Measurements from ENCODE around the gene USP13. TPM values are rescaled to one million over a fixed set of nuclear protein-coding genes. Genes with fewer than 3 reads are reported as not detected.

The USP13 gene
- total and polyA plus RNA-seq, 2 experiments from 2014 or later = 9.6 to 22.7 TPM

GRCh38 chr3:179723617-179724016, 70.8 kb downstream of the USP13 start (continued):
- TF ChIP-seq, protein P1, sequence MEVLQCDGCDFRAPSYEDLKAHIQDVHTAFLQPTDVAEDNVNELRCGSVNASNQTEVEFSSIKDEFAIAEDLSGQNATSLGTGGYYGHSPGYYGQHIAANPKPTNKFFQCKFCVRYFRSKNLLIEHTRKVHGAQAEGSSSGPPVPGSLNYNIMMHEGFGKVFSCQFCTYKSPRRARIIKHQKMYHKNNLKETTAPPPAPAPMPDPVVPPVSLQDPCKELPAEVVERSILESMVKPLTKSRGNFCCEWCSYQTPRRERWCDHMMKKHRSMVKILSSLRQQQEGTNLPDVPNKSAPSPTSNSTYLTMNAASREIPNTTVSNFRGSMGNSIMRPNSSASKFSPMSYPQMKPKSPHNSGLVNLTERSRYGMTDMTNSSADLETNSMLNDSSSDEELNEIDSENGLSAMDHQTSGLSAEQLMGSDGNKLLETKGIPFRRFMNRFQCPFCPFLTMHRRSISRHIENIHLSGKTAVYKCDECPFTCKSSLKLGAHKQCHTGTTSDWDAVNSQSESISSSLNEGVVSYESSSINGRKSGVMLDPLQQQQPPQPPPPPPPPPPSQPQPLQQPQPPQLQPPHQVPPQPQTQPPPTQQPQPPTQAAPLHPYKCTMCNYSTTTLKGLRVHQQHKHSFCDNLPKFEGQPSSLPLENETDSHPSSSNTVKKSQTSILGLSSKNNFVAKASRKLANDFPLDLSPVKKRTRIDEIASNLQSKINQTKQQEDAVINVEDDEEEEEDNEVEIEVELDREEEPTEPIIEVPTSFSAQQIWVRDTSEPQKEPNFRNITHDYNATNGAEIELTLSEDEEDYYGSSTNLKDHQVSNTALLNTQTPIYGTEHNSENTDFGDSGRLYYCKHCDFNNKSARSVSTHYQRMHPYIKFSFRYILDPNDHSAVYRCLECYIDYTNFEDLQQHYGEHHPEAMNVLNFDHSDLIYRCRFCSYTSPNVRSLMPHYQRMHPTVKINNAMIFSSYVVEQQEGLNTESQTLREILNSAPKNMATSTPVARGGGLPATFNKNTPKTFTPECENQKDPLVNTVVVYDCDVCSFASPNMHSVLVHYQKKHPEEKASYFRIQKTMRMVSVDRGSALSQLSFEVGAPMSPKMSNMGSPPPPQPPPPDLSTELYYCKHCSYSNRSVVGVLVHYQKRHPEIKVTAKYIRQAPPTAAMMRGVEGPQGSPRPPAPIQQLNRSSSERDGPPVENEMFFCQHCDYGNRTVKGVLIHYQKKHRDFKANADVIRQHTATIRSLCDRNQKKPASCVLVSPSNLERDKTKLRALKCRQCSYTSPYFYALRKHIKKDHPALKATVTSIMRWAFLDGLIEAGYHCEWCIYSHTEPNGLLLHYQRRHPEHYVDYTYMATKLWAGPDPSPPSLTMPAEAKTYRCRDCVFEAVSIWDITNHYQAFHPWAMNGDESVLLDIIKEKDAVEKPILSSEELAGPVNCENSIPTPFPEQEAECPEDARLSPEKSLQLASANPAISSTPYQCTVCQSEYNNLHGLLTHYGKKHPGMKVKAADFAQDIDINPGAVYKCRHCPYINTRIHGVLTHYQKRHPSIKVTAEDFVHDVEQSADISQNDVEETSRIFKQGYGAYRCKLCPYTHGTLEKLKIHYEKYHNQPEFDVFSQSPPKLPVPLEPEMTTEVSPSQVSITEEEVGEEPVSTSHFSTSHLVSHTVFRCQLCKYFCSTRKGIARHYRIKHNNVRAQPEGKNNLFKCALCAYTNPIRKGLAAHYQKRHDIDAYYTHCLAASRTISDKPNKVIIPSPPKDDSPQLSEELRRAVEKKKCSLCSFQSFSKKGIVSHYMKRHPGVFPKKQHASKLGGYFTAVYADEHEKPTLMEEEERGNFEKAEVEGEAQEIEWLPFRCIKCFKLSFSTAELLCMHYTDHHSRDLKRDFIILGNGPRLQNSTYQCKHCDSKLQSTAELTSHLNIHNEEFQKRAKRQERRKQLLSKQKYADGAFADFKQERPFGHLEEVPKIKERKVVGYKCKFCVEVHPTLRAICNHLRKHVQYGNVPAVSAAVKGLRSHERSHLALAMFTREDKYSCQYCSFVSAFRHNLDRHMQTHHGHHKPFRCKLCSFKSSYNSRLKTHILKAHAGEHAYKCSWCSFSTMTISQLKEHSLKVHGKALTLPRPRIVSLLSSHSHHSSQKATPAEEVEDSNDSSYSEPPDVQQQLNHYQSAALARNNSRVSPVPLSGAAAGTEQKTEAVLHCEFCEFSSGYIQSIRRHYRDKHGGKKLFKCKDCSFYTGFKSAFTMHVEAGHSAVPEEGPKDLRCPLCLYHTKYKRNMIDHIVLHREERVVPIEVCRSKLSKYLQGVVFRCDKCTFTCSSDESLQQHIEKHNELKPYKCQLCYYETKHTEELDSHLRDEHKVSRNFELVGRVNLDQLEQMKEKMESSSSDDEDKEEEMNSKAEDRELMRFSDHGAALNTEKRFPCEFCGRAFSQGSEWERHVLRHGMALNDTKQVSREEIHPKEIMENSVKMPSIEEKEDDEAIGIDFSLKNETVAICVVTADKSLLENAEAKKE (CRISPR knock-in tag; IDR thresholded peaks at IDR 0.05) = no peak
- TF ChIP-seq EZH2phosphoT487 (IDR thresholded peaks at IDR 0.05; ENCODE audit: unreplicated experiment) (no peak), ZNF114 (CRISPR knock-in tag; IDR thresholded peaks at IDR 0.05) (no peak)
- TF ChIP-seq, protein P2, sequence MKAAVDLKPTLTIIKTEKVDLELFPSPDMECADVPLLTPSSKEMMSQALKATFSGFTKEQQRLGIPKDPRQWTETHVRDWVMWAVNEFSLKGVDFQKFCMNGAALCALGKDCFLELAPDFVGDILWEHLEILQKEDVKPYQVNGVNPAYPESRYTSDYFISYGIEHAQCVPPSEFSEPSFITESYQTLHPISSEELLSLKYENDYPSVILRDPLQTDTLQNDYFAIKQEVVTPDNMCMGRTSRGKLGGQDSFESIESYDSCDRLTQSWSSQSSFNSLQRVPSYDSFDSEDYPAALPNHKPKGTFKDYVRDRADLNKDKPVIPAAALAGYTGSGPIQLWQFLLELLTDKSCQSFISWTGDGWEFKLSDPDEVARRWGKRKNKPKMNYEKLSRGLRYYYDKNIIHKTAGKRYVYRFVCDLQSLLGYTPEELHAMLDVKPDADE (IDR thresholded peaks at IDR 0.05) = no peak

DNA sequence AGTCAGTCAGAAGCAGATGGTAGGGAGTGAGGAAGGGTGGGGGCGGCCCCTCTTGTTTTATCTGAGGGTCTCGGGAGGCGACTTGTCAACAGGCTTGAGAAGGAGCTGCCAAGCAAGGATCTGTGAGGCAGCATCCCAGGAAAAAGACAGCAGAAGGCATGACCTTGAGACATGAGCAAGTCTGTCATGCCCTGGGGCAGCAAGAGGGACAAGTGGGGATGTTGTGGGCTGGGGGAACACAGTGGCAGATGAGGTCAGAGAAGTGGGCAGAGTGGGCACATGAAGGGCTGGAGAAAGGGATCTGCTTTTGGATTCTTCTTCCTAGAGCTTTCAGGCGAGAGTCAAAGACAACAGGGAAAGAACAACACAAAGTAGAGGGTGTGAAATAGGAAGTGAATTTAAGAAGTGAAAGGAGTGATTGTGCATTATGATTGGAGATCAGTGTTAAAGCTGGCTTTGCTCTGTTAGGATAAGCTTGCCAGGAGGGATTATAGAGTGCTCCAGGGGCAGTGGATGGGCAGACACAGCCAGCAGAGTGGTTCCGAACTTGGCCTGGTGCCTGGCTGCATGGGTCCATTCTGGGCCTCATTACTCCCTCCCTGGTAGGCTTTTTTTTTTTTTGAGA, 73.3 kb downstream of the USP13 start:
- peaks cover 8% of the 10 kb centered on the region; the same call in 1 of the 2 replicates for H3K36me3 ChIP-seq (ENCODE audit: insufficient read depth)
- H4K20me1 ChIP-seq (replicated peaks; ENCODE audit: insufficient read depth) = no peaks in the 10 kb centered on the region
- DNase-seq (ENCODE audit: low spot score) (no peak), ATAC-seq (no peak)
- no peak overlapping the region for H3K4me3 ChIP-seq
- no peaks in the 10 kb centered on the region for H3F3A ChIP-seq (replicated peaks; ENCODE audit: low read depth)
- no peak overlapping the region for H3K27ac ChIP-seq (ENCODE audit: low read depth)
- Mint-ChIP-seq H3K27ac (no peak overlapping the region; the same call in 1 of the 2 replicates), H3K4me1 (no peaks in the 10 kb centered on the region), H3K9me3 (peaks cover 4% of the 10 kb centered on the region; the same call in 1 of the 3 replicates), H3K27me3 (ENCODE audit: insufficient read depth, low read depth, poor library complexity) (peaks cover 7% of the 10 kb centered on the region), H3K4me3 (no peak overlapping the region), H3K36me3 (ENCODE audit: low read depth) (peaks cover 57% of the 10 kb centered on the region)
- H3K79me2 ChIP-seq (replicated peaks; ENCODE audit: insufficient read depth) = no peaks in the 10 kb centered on the region
- TF ChIP-seq JUNB (IDR thresholded peaks at IDR 0.05; ENCODE audit: unreplicated experiment) (no peak), EZH2 (IDR thresholded peaks at IDR 0.05; ENCODE audit: low read depth, unreplicated experiment) (no peak), EZH2phosphoT487 (IDR thresholded peaks at IDR 0.05; ENCODE audit: unreplicated experiment) (no peak)
- no peak overlapping the region for H2AFZ ChIP-seq
- no peaks in the 10 kb centered on the region for H3K4me1 ChIP-seq (ENCODE audit: insufficient read depth)
- H3K27me3 ChIP-seq (ENCODE audit: insufficient read depth) = no peaks in the 10 kb centered on the region
- H3K9me2 ChIP-seq (ENCODE audit: insufficient read depth) = no peaks in the 10 kb centered on the region
- no peak overlapping the region for H3K4me2 ChIP-seq
